KMS-11 (cell line): Measurements from ENCODE around the gene LHX4.

Source experiments
- H2AFZ ChIP-seq: fragments of 200-600 bp; sonication (generic); 2 replicates; pipeline ENCODE4 v1.6.1; 2016; ENCODE audit warnings: antibody characterized with exemption, mixed run types, low read depth
- H3K27ac ChIP-seq: fragments of 200-600 bp; sonication (generic); 2 replicates; pipeline ENCODE4 v1.6.1; 2016; ENCODE audit warnings: mild to moderate bottlenecking, mixed run types
- H3K27me3 ChIP-seq: fragments of 200-600 bp; sonication (generic); 2 replicates; pipeline ENCODE4 v1.6.1; 2017; ENCODE audit warnings: mild to moderate bottlenecking, low read depth, mixed run types, moderate library complexity; ENCODE audit not compliant: insufficient read depth
- H3K36me3 ChIP-seq: fragments of 200-600 bp; sonication (generic); 2 replicates; pipeline ENCODE4 v1.6.1; 2017; ENCODE audit warnings: mild to moderate bottlenecking, mixed run types; ENCODE audit not compliant: insufficient read depth
- H3K4me1 ChIP-seq: fragments of 200-600 bp; sonication (generic); 2 replicates; pipeline ENCODE4 v1.6.1; 2016; ENCODE audit warnings: mild to moderate bottlenecking, low read depth, mixed run types; ENCODE audit not compliant: poor library complexity, severe bottlenecking
- H3K4me2 ChIP-seq: fragments of 200-600 bp; sonication (generic); 2 replicates; pipeline ENCODE4 v1.7.0; 2016; ENCODE audit warnings: mild to moderate bottlenecking, mixed run types
- H3K4me3 ChIP-seq: fragments of 200-600 bp; sonication (generic); IDR thresholded peaks from 2 replicates; pipeline ENCODE4 v1.6.1; 2017; ENCODE audit warnings: low read depth, low read length, mixed read lengths; ENCODE audit not compliant: insufficient read depth
- H3K79me2 ChIP-seq: fragments of 200-600 bp; sonication (generic); 2 replicates; pipeline ENCODE4 v1.6.1; 2016; ENCODE audit warnings: low read depth, mixed run types; ENCODE audit not compliant: insufficient read depth
- H3K9ac ChIP-seq: fragments of 200-600 bp; sonication (generic); 2 replicates; pipeline ENCODE4 v1.6.1; 2016; ENCODE audit warnings: mild to moderate bottlenecking, mixed run types
- H4K20me1 ChIP-seq: fragments of 200-600 bp; sonication (generic); 2 replicates; pipeline ENCODE4 v1.6.1; 2016; ENCODE audit warnings: mild to moderate bottlenecking, mixed run types; ENCODE audit not compliant: insufficient read depth
- CTCF ChIP-seq: fragments of 200-600 bp; sonication (generic); conservative IDR thresholded peaks from 2 replicates; pipeline ENCODE4 v1.6.1; 2017; ENCODE audit warnings: low read depth, mild to moderate bottlenecking, antibody characterized with exemption, low read length, moderate library complexity, mixed read lengths

Gene LHX4

GRCh38 chr1:180208264-180208663, 21.8 kb upstream of the LHX4 start:
- H2AFZ ChIP-seq: no peak overlapping the region
- H3K9ac ChIP-seq: no peak overlapping the region
- no peak overlapping the region for H3K4me3 ChIP-seq
- H3K79me2 ChIP-seq: no peaks in the 10 kb centered on the region
- TF ChIP-seq CTCF: no peak
- H3K4me2 ChIP-seq: no peak overlapping the region
- H4K20me1 ChIP-seq: no peaks in the 10 kb centered on the region
- H3K27me3 ChIP-seq: no peaks in the 10 kb centered on the region
- no peaks in the 10 kb centered on the region for H3K36me3 ChIP-seq
- H3K4me1 ChIP-seq: no peaks in the 10 kb centered on the region
- no peak overlapping the region for H3K27ac ChIP-seq

GRCh38 chr1:180210008-180210620, 19.9 kb upstream of the LHX4 start:
- Histone ChIP-seq H3K27me3 (no peaks in the 10 kb centered on the region), H3K4me3 (no peak overlapping the region)

GRCh38 chr1:180211156-180211859, 18.8 kb upstream of the LHX4 start:
- no peak overlapping the region for H3K4me2 ChIP-seq
- no peaks in the 10 kb centered on the region for H4K20me1 ChIP-seq
- H3K36me3 ChIP-seq: no peaks in the 10 kb centered on the region
- no peak overlapping the region for H3K27ac ChIP-seq
- TF ChIP-seq CTCF: no peak
- no peaks in the 10 kb centered on the region for H3K27me3 ChIP-seq
- H3K4me3 ChIP-seq: no peak overlapping the region
- no peak overlapping the region for H2AFZ ChIP-seq
- peaks cover 6% of the 10 kb centered on the region for H3K4me1 ChIP-seq
- no peaks in the 10 kb centered on the region for H3K79me2 ChIP-seq
- H3K9ac ChIP-seq: no peak overlapping the region

More at GRCh38 chr1:180210008-180210620, 19.9 kb upstream of the LHX4 start:
- no peak overlapping the region for H3K9ac ChIP-seq
- no peak overlapping the region for H3K27ac ChIP-seq
- TF ChIP-seq CTCF: no peak
- no peak overlapping the region for H2AFZ ChIP-seq
- no peak overlapping the region for H3K4me2 ChIP-seq
- H3K79me2 ChIP-seq: no peaks in the 10 kb centered on the region
- H3K36me3 ChIP-seq: no peaks in the 10 kb centered on the region
- H4K20me1 ChIP-seq: no peaks in the 10 kb centered on the region
- H3K4me1 ChIP-seq: peaks cover 6% of the 10 kb centered on the region

GRCh38 chr1:180211860-180212229, 18.2 kb upstream of the LHX4 start:
- no peaks in the 10 kb centered on the region for H4K20me1 ChIP-seq
- no peak overlapping the region for H3K4me2 ChIP-seq
- no peak overlapping the region for H3K9ac ChIP-seq

More at GRCh38 chr1:180211860-180212229, 18.2 kb upstream of the LHX4 start:
- H3K36me3 ChIP-seq: no peaks in the 10 kb centered on the region
- H2AFZ ChIP-seq: no peak overlapping the region
- no peak overlapping the region for H3K4me3 ChIP-seq
- no peaks in the 10 kb centered on the region for H3K27me3 ChIP-seq
- H3K4me1 ChIP-seq: peaks cover 6% of the 10 kb centered on the region
- TF ChIP-seq CTCF: no peak
- no peaks in the 10 kb centered on the region for H3K79me2 ChIP-seq
- H3K27ac ChIP-seq: no peak overlapping the region
